Activated naive CD4-positive, alpha-beta T cell treated with anti-CD3 and anti-CD28 coated beads, Interleukin-2, amount 10 ng/mL, durations not matched to agents 7 days and 5 days (primary cell): ENCODE results near the gene FGD4.
"Not testable (repeated sequence)": the region's sequence is repeated elsewhere in the genome, so short reads cannot be mapped to it uniquely, and the experiment has no call there.

Experiments
- CTCF ChIA-PET: fragments of 350-600 bp; sonication (Branson Sonifier 250); formaldehyde crosslinking; loops from one replicate; lab custom pipeline; 2021; ENCODE audit warnings: antibody characterized with exemption; lab: Charles Lee
- DNase-seq: peaks from one replicate; pipeline ENCODE4 v3.0.0-alpha.2; 2020
- H3K27ac Mint-ChIP-seq: one replicate; pipeline ENCODE4 v1.8.0; 2021; ENCODE audit warnings: mild to moderate bottlenecking, moderate library complexity, mixed read lengths
- H3K27me3 Mint-ChIP-seq: one replicate; pipeline ENCODE4 v1.8.0; 2021; ENCODE audit warnings: mild to moderate bottlenecking, mixed read lengths
- H3K36me3 Mint-ChIP-seq: one replicate; pipeline ENCODE4 v1.8.0; 2021; ENCODE audit warnings: mixed read lengths
- H3K4me1 Mint-ChIP-seq: one replicate; pipeline ENCODE4 v1.8.0; 2021; ENCODE audit warnings: mixed read lengths
- H3K4me3 Mint-ChIP-seq: one replicate; pipeline ENCODE4 v1.8.0; 2021; ENCODE audit warnings: mild to moderate bottlenecking, moderate library complexity, mixed read lengths
- H3K9me3 Mint-ChIP-seq: one replicate; pipeline ENCODE4 v1.8.0; 2021; ENCODE audit warnings: mixed read lengths

FGD4 gene

GRCh38 chr12:32542428-32543229, 143.3 kb downstream of the FGD4 start:
- Mint-ChIP-seq H3K27me3 (peaks cover 10% of the 10 kb centered on the region), H3K36me3 (no peaks in the 10 kb centered on the region), H3K4me1 (no peaks in the 10 kb centered on the region), H3K27ac (no peak overlapping the region), H3K4me3 (no peak overlapping the region), H3K9me3 (no peaks in the 10 kb centered on the region)
- CTCF ChIA-PET = interaction anchor here (0.7 kb wide), 1 partner anchor 15 kb away, joined by 3 read pairs; no protein-coding TSS in a partner anchor
- no peak for DNase-seq

GRCh38 chr12:32544893-32545292, 145.5 kb downstream of the FGD4 start:
- CTCF ChIA-PET = no interaction called here
- Mint-ChIP-seq H3K4me1 (no peaks in the 10 kb centered on the region), H3K27ac (no peak overlapping the region)

GRCh38 chr12:32545413-32545980, 146.1 kb downstream of the FGD4 start:
- H3K9me3 Mint-ChIP-seq = no peaks in the 10 kb centered on the region
- no peak overlapping the region for H3K27ac Mint-ChIP-seq
- H3K36me3 Mint-ChIP-seq = no peaks in the 10 kb centered on the region
- no peaks in the 10 kb centered on the region for H3K4me1 Mint-ChIP-seq
- DNase-seq = no peak
- H3K4me3 Mint-ChIP-seq = no peak overlapping the region
- CTCF ChIA-PET = no interaction called here
- H3K27me3 Mint-ChIP-seq = peaks cover 1% of the 10 kb centered on the region

More at GRCh38 chr12:32544893-32545292, 145.5 kb downstream of the FGD4 start:
- H3K9me3 Mint-ChIP-seq = no peaks in the 10 kb centered on the region
- no peak for DNase-seq
- H3K4me3 Mint-ChIP-seq = no peak overlapping the region
- peaks cover 6% of the 10 kb centered on the region for H3K27me3 Mint-ChIP-seq
- H3K36me3 Mint-ChIP-seq = no peaks in the 10 kb centered on the region

GRCh38 chr12:32546272-32546671, 146.9 kb downstream of the FGD4 start:
- CTCF ChIA-PET = no interaction called here
- no peak overlapping the region for H3K4me3 Mint-ChIP-seq
- no peaks in the 10 kb centered on the region for H3K9me3 Mint-ChIP-seq
- DNase-seq = no peak
- H3K27ac Mint-ChIP-seq = no peak overlapping the region
- H3K36me3 Mint-ChIP-seq = no peaks in the 10 kb centered on the region
- no peaks in the 10 kb centered on the region for H3K27me3 Mint-ChIP-seq
- H3K4me1 Mint-ChIP-seq = no peaks in the 10 kb centered on the region

GRCh38 chr12:32548691-32549281, 149.4 kb downstream of the FGD4 start:
- Mint-ChIP-seq H3K4me1 (no peaks in the 10 kb centered on the region), H3K9me3 (no peaks in the 10 kb centered on the region), H3K36me3 (no peaks in the 10 kb centered on the region), H3K27me3 (no peaks in the 10 kb centered on the region), H3K4me3 (no peak overlapping the region), H3K27ac (no peak overlapping the region)
- CTCF ChIA-PET = no interaction called here
- DNase-seq = no peak

- Mint-ChIP-seq H3K9me3 (no peaks in the 10 kb centered on the region), H3K36me3 (no peaks in the 10 kb centered on the region), H3K27ac (no peak overlapping the region), H3K4me1 (no peaks in the 10 kb centered on the region), H3K4me3 (no peak overlapping the region), H3K27me3 (no peaks in the 10 kb centered on the region)
- DNase-seq = no peak
- CTCF ChIA-PET = no interaction called here
Observed at GRCh38 chr12:32549675-32550079, 150.3 kb downstream of the FGD4 start.

- H3K4me1 Mint-ChIP-seq = no peaks in the 10 kb centered on the region
- no peaks in the 10 kb centered on the region for H3K27me3 Mint-ChIP-seq
- DNase-seq = no peak
- no peaks in the 10 kb centered on the region for H3K36me3 Mint-ChIP-seq
- no peaks in the 10 kb centered on the region for H3K9me3 Mint-ChIP-seq
- CTCF ChIA-PET = no interaction called here
- no peak overlapping the region for H3K4me3 Mint-ChIP-seq
- no peak overlapping the region for H3K27ac Mint-ChIP-seq
Observed at GRCh38 chr12:32551058-32551457, 151.7 kb downstream of the FGD4 start.

- no peak for DNase-seq
- H3K4me1 Mint-ChIP-seq = no peaks in the 10 kb centered on the region
- H3K4me3 Mint-ChIP-seq = no peak overlapping the region
- CTCF ChIA-PET = no interaction called here
- H3K27me3 Mint-ChIP-seq = no peaks in the 10 kb centered on the region
- H3K27ac Mint-ChIP-seq = no peak overlapping the region
- H3K36me3 Mint-ChIP-seq = no peaks in the 10 kb centered on the region
- no peaks in the 10 kb centered on the region for H3K9me3 Mint-ChIP-seq
Observed at GRCh38 chr12:32558903-32559302, 159.5 kb downstream of the FGD4 start.

- H3K9me3 Mint-ChIP-seq = no peaks in the 10 kb centered on the region
- no peak overlapping the region for H3K4me3 Mint-ChIP-seq
- H3K27ac Mint-ChIP-seq = no peak overlapping the region
- no peaks in the 10 kb centered on the region for H3K36me3 Mint-ChIP-seq
- CTCF ChIA-PET = no interaction called here
- DNase-seq = no peak
- H3K27me3 Mint-ChIP-seq = no peaks in the 10 kb centered on the region
- no peaks in the 10 kb centered on the region for H3K4me1 Mint-ChIP-seq
Observed at GRCh38 chr12:32559434-32559833, 160.1 kb downstream of the FGD4 start.

- no peak overlapping the region for H3K4me3 Mint-ChIP-seq
- H3K36me3 Mint-ChIP-seq = no peaks in the 10 kb centered on the region
- no peaks in the 10 kb centered on the region for H3K4me1 Mint-ChIP-seq
- CTCF ChIA-PET = no interaction called here
- H3K27me3 Mint-ChIP-seq = no peaks in the 10 kb centered on the region
- no peak for DNase-seq
- H3K27ac Mint-ChIP-seq = no peak overlapping the region
- H3K9me3 Mint-ChIP-seq = no peaks in the 10 kb centered on the region
Observed at GRCh38 chr12:32560520-32560919, 161.2 kb downstream of the FGD4 start.

- H3K36me3 Mint-ChIP-seq = no peaks in the 10 kb centered on the region
- CTCF ChIA-PET = no interaction called here
- no peak overlapping the region for H3K27ac Mint-ChIP-seq
- no peaks in the 10 kb centered on the region for H3K9me3 Mint-ChIP-seq
- DNase-seq = no peak
- H3K4me3 Mint-ChIP-seq = no peak overlapping the region
- no peaks in the 10 kb centered on the region for H3K27me3 Mint-ChIP-seq
- H3K4me1 Mint-ChIP-seq = no peaks in the 10 kb centered on the region
Observed at GRCh38 chr12:32561931-32562341, 162.6 kb downstream of the FGD4 start.

GRCh38 chr12:32562413-32562812, 163.1 kb downstream of the FGD4 start:
- H3K4me1 Mint-ChIP-seq, H3K9me3 Mint-ChIP-seq, H3K27ac Mint-ChIP-seq, H3K36me3 Mint-ChIP-seq, H3K4me3 Mint-ChIP-seq, DNase-seq, CTCF ChIA-PET, H3K27me3 Mint-ChIP-seq: not testable (repeated sequence)

GRCh38 chr12:32566663-32567295, 167.4 kb downstream of the FGD4 start:
- H3K27me3 Mint-ChIP-seq = no peaks in the 10 kb centered on the region
- H3K9me3 Mint-ChIP-seq = no peaks in the 10 kb centered on the region
- H3K36me3 Mint-ChIP-seq = no peaks in the 10 kb centered on the region
- no peak for DNase-seq
- CTCF ChIA-PET = interaction anchor here (1.1 kb wide), 1 partner anchor 15 kb away, joined by 4 read pairs; no protein-coding TSS in a partner anchor
- no peak overlapping the region for H3K4me3 Mint-ChIP-seq
- no peaks in the 10 kb centered on the region for H3K4me1 Mint-ChIP-seq
- no peak overlapping the region for H3K27ac Mint-ChIP-seq

- H3K27me3 Mint-ChIP-seq = no peaks in the 10 kb centered on the region
- H3K36me3 Mint-ChIP-seq = no peaks in the 10 kb centered on the region
- no peaks in the 10 kb centered on the region for H3K9me3 Mint-ChIP-seq
- CTCF ChIA-PET = interaction anchor here (1.1 kb wide), 1 partner anchor 15 kb away, joined by 4 read pairs; no protein-coding TSS in a partner anchor
- no peak overlapping the region for H3K27ac Mint-ChIP-seq
- no peak overlapping the region for H3K4me3 Mint-ChIP-seq
- no peak for DNase-seq
- H3K4me1 Mint-ChIP-seq = no peaks in the 10 kb centered on the region
Observed at GRCh38 chr12:32567296-32567674, 167.9 kb downstream of the FGD4 start.
